ENCODE data around the gene TMEM178B.

Gene TMEM178B

DNA sequence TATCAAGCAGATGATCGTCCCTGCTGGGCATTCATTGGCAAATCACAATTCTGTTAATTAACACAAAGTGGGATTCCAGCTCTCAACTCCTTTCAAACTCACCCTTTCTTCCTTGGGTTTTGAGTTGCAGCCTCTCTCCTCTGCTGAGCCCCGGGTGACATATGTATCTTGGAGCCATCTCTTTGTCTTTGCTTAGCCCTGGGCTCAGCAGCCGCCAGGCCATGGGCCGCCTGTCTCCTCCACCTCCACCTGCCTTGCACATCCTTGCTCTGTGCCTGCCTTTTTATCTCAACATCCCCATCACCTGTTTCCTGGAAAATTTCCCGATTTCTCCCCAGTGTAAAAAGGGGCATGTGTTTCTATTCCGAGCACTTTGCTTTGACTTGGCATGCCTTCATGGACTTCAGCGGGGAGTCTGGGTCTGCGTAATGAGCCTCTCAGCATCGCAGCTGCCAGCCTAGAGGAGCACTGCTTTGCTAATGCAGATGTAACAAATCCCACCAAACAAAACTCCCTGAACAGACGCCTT is 336.0 kb downstream of the TMEM178B start:
- in situ Hi-C loops (cut with HindIII; ENCODE audit: low sequenced_read_pairs): no loop called here

DNA sequence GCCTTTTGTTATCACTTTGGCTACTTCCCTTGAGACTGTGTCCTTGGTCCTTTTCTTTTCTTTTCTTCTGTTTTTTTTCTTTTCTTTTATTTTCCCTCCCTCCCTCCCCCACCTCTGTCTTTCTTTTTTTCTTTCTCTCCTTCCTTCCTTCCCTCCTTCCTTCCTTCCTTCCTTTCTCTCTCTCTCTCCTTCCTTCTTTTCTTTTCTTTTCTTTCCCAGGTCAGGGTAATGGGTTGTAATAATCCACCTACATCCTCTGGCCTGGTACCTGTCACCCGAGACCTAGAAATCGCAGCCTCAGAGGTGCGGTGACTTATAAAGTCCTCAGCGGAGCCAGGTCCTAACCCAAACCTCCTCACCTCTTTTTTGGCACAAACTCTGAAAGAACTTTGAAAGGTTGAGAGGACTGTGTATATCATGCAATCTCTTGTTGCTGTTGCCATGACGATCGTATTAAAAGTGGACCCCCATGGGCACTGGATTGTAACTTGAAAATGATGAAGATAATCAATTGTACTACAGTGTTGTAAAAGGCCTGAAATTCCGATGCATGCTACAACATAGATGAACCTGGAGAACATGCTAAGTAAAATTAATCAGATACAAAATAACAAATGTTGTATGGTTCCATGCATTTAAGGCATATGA is 336.6 kb downstream of the TMEM178B start:
- in situ Hi-C loops (cut with HindIII; ENCODE audit: low sequenced_read_pairs): no loop called here

DNA sequence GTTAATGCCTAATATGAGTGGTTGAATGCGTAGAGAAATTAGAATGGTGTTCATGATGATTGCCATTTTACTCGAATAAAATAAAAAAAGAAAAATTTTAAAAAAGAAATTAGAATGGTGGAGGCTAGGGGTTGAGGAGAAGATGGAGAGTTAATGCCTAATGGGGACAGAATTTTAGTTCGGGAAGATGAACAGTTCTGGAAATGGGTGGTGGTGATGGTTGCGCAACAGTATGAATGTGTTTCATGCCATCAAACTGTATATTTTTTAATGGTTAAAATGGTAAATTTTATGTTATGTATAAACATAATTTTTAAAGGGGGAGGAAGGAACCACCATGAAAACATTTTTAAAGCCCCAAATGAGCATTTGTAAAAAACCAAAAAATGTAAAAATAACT is 337.3 kb downstream of the TMEM178B start:
- in situ Hi-C loops (cut with HindIII; ENCODE audit: low sequenced_read_pairs): no loop called here

DNA sequence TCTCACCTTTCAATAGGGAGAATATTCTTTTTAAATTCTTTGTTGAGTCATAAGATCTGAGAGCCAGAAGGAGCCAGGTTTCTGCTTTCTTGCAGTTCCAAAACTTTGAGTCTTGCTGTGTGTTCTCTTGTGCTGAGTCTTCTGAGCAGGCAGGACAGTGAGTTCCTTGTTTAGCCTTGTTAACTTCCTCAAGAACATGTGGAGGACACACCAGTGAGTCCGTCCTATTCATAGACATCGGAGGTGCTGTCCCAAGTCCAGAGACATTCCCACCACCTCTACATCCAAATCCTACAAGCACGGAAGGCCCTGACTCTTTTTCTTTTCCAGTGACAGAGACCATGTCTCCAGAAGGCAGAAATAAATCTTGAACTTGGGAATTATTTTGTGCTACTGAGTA is 342.1 kb downstream of the TMEM178B start:
- in situ Hi-C loops (cut with HindIII; ENCODE audit: low sequenced_read_pairs): no loop called here

DNA sequence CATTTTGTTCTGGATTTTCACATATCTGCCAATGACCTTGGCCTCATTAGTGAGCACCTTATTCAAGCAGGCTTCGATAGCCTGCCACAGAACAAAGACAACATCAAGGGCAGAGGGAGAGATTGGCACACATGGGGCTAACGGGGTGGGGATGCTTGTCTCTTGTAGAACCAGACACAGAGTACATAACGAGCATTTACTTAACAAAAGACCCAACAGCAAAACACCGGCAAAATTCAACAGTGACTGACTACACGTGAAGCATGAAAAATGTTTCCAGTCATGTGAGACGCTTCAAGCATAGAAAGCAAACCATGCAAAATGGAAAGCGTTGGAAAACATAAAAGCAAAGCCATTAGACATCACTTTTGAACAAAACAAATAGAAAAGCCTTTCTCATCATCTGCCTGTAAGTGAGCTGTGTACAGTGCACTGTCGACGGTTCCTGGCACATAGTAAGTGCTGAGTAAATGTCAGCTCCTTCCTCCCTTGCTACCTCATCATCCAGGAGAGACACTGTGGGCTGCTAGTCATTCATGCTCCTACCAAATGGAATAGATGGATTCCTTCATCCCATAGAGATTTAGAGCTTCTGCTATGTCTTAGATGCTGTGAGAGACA is 342.9 kb downstream of the TMEM178B start:
- in situ Hi-C loops (cut with HindIII; ENCODE audit: low sequenced_read_pairs): no loop called here

DNA sequence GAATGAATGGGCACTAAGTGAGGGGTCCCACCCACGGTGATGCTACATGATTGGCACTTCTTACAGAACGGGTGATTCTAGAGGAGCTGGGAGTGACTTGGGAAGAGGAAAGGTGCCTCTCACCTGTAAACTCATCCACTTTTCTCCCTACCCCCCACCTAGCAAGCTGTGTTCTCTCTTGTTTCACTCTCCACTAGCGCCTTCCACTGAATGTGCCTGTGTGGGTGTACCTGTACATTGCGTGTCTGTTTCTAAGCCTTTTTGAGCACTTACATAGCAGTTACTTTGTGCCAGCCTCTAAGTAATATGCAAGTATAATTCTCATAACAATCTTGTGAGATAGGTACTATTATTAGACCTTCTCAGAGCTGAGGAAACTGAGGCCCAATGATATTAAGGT is 343.6 kb downstream of the TMEM178B start:
- in situ Hi-C loops (cut with HindIII; ENCODE audit: low sequenced_read_pairs): no loop called here

DNA sequence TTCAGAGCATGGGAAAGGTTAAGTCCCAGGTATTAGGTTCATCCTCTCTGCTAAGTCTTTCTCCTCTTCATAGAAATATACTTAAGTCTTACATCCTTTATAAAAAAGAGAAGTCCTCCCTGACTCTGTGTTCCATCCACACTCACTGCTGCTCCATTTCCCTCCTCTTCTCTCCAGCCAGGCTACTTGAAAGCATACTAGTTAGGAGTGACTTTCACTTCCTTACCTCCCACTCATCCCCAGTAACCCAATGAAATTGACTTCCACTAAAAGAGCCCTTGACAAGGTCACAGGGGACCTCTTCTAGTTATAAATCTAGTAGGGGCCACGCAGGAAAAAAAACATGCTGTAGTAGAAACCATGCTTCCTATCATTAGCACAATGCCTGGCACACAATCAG is 344.2 kb downstream of the TMEM178B start:
- in situ Hi-C loops (cut with HindIII; ENCODE audit: low sequenced_read_pairs): no loop called here

DNA sequence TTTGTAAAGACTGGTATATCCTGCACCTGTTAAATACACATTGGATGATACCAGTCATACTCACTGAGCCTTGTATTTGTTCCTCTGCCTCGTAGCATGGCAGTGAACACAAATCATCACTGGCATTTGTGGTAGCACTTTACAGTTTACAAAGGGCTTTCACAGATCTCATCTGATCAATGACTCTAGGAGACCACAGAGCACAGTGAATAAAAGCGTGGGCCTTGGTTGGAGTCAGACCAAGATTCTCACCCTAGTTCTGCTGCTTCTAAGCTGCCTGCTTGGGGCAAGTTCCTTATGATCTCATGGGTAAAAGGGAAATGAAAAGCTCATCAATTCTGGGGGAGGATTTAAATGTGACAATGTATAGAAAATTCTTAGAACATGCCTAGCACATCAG is 347.4 kb downstream of the TMEM178B start:
- in situ Hi-C loops (cut with HindIII; ENCODE audit: low sequenced_read_pairs): no loop called here

DNA sequence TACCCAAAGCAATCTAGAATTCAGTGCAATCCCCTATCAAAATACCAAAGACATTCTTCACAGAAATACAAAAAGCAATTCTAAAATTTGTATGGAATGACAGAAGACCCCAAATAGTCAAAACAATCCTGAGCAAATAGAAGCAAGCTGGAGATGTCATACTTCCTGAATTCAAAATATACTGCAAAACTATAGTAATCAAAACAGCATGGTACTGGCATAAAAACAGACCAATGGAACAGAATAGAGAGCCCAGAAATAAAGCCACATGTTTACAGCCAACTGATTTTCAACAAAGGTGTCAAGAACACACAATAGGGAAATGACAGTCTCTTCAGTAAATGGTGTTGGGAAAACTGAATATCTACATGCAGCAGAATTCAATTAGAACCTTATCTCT is 353.3 kb downstream of the TMEM178B start:
- in situ Hi-C loops (cut with HindIII; ENCODE audit: low sequenced_read_pairs): no loop called here

DNA sequence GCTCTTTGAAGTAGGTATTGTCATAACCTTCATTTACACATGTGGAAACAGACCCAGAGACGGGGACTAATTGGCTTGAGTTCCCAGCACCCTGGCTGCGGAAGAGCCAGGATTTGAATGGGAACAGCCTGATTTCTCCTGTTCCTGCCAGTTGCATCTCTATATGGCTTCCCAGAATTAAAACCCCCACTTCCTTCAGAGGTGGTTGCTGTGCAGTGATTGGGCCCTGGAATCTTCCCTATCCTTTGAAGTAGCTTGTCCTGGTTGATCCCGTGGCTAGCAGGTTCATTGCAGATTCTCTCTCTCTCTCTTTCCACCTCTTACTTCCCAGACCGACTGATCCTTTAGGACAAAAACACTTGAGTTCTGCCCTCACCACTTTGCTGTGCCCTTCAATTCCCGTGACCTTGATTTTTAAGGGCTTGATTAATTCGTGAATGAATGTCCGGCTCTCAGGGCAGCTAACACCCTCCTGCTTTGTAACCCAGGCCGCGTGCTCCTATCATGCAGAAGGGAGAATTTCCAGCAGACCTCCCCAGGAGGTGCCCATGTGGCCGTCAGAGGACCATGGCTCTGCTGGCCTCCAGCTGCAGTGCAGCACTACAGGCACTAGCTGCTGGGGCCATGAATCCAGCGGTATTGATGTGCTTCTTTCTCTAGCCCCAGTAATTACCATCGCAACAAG is 356.7 kb downstream of the TMEM178B start:
- in situ Hi-C loops (cut with HindIII; ENCODE audit: low sequenced_read_pairs): no loop called here

DNA sequence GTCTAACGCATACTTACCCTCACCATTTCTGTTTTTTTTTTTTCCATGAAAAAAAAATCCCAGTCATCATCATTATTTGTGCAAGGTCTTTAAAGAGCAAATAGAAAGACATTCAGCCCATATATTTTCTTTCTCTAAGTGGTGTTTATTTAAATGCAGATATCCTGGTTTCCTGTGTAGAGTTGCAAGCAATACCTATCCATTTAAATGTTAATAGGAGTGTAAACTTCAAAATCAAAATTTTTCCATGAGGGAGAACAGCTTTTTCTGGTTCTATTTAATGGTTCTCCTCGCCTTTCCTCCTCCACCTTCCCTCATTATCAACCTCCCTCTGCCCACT is 357.2 kb downstream of the TMEM178B start:
- in situ Hi-C loops (cut with HindIII; ENCODE audit: low sequenced_read_pairs): no loop called here

DNA sequence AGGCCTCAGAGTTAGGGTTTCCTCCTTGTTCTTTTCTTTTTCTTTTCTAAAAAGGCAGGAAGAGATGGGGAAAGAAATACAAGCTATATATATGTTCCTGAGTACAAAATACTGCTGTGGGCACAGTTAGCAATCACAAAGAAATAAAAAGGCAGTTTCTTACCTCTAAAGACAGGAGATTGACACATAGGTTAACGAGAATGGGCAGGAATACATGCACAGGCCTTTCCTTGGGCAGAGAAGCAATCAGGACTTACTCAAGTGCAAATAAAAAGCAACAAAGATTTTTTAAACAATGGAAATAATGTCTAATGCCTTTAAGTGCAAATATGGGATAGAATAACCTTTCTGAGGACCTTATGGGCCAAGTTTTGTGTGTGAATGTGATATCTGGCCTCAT is 357.8 kb downstream of the TMEM178B start:
- in situ Hi-C loops (cut with HindIII; ENCODE audit: low sequenced_read_pairs): no loop called here

DNA sequence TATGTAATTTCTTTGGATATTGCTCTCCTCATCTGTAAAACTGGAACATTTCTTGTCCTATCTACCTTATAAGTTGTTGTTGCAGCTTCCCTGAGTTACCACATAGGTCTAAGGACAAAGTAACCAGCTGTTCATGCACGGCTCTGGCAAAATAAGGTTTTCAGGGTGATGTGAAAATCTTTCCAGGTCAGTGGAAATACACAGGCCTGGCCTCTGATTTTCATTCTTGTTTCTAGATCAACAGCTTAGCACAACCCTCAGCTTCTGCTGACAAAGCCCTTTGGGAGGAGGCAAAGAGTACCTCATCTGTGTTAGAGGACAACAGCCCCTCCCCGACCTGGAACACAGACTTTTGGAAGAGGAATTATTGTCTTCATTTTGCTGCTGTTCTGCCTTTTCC is 359.8 kb downstream of the TMEM178B start:
- in situ Hi-C loops (cut with HindIII; ENCODE audit: low sequenced_read_pairs): no loop called here

DNA sequence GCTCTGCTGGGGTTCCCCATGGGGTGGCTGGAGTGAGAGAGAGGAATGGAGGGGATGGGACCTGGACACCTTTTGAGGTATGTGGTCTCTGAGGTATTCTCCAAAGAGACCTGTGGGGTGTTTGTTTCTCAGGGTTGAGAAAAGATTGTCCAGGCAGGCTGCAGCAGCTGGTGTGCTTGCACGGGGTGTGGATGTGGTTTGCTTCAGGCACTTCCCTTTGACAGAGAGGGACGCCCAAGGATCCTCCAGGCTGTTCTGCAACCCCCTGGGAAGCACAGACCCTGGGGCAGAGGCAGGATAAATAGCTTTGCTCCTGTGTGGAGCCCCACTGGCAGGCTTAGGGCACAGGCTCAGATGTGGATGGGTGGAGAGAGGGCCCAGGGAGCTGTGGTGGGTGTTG is 362.3 kb downstream of the TMEM178B start:
- in situ Hi-C loops (cut with HindIII; ENCODE audit: low sequenced_read_pairs): no loop called here

DNA sequence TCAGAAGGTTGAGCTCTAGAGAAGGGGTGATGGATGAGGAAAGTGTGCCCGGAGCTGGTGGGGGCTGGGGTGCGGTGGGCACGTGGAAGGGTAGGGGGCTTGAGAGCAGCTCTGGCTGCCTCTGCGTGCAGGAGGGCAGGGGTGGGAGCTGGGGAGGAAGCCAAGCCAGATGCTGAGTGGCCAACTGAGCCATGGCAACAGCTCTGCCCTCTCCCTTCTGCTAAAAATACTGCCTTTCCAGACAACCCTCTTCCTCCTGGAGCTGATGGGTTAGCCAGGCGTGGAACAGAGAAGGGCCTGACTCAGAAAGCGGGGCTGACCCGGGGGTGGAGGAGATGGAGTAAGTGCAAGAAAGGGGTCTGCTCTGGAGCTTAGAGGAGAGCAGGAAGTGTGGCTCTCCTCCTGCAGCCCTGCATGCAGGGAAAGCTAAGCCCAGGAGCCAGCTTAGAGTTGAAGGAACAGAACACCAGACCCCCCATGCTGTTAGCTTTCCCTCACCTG is 362.8 kb downstream of the TMEM178B start:
- in situ Hi-C loops (cut with HindIII; ENCODE audit: low sequenced_read_pairs): no loop called here

DNA sequence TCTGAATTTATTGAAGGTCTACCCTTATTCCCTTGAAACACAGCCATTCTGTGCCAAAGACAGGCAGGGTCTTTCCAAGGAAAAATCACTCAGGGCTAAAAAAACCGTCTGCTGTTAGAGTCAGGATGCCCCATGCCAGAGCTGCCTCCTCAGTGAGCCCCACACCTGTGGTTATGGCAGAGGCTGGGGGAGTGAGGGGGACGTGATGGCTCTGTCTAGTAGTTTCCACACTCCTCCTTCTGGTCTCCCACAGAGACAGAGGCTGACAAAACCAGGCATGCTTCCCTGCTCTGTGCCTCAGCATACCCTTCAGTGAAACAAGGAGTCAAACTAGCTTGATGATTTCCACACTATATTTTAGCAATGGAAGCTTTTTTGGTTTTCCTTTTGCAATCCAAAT is 365.3 kb downstream of the TMEM178B start:
- in situ Hi-C loops (cut with HindIII; ENCODE audit: low sequenced_read_pairs): no loop called here

DNA sequence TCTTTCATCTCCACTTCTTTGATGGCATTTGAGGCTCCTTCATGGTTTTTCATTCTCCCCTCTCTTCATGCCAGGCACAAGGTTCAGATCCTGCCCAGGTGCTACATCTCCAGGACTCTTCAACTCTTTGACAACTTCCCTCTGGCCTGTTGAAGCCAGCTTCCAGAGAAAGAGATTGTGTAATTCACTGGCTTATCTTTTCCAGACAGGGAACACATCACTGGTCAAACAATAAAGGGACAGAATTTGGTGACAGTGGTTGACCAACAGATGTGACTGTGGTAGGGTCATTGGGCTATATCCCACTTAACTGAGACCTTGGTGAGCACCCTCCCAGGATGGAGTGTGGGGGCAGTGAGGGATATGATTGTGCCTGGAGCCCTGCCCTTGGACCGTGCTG is 365.9 kb downstream of the TMEM178B start:
- in situ Hi-C loops (cut with HindIII; ENCODE audit: low sequenced_read_pairs): no loop called here

DNA sequence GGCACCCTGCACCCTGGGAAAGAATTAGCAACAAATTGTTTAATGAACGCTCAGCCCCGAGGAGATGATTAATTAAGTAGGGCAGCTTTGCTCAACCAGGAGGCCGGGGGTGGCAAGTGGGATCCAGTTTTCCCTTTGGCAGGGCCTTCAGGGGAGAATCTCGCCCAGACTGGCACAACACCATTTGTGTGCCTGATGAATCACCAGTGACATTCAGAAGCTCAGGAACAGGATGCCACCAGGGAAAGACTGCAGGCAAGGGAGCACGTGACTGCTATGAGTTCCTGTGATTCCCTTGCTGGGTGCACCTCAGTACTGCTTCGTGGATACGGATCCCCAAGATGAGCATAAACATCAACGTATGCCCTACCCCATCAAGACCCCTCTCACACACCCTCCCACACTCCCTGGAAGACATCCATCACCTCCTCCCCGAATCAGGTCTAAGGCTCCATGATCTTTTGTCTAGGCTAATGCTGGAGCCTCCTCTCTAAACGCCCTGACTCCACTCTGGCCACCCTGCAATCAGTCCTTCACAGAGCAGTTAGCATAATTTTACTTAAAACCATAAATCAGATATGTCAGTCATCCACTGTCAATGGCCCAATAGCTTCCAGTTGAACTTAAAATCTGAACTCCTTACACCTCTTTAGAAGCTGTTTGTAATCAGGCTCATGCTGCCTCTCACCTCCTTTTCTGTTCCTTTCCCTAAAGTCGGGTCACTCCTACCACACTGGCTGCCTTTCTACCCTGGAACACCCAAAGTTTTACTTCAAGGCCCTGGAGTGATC is 368.2 kb downstream of the TMEM178B start:
- in situ Hi-C loops (cut with HindIII; ENCODE audit: low sequenced_read_pairs): no loop called here

DNA sequence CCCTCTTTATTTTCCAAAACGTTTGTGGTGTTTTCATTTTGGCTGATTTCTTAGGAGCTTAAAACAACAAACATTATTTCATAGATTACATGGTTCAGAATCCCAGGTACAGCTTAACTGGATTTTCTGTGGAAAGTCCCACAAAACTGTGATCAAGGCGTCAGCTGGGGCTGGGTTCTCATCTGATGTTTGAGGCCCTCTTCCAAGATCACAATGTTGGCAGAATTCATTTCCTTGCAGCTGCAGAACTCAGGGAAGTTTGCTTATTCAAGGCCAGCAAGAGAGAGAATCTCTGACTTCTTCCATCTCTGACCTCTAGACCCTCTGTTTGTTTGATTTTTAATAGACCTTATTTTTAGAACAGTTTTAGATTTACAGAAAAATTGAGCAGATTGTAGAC is 368.9 kb downstream of the TMEM178B start:
- in situ Hi-C loops (cut with HindIII; ENCODE audit: low sequenced_read_pairs): no loop called here

DNA sequence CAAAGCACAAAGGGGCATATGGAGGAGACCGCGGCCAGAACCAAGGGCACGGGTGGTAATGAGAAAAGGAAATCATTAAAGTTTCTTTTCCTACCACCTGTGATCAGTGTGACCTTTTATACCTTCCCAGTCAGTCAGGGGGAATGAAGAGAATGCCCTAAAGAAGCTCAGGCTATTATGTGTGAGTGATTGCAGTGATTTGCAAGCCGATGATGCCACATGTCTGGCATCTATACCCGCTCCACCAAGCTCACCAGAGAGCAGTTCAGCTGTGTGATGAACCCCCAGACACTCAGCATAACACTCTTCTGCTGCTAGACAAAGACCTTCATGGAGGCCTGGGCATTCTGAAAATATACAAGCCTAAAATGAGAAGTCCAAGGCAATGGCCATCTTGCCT is 371.1 kb downstream of the TMEM178B start:
- in situ Hi-C loops (cut with HindIII; ENCODE audit: low sequenced_read_pairs): no loop called here

DNA sequence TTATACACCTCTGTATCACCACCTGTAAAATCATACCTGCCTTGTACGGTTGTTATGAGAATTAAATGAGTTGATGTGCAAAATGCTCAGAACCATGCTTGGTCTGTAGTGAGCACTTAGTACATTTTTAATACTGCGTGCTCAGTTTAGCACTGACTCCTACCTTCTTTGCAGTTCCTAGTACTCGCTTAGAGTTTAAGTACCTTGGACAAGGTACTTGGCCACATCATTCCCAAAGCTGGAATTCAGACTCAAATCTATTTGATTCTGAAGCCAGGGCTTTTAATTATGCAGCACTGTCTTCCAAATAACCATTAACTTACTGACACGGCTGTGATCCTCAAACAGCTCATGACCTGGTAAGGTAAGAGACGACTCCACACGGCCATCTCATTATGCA is 377.4 kb downstream of the TMEM178B start:
- in situ Hi-C loops (cut with HindIII; ENCODE audit: low sequenced_read_pairs): no loop called here
